Measurements from ENCODE around the gene BUB1B.

BUB1B gene

DNA sequence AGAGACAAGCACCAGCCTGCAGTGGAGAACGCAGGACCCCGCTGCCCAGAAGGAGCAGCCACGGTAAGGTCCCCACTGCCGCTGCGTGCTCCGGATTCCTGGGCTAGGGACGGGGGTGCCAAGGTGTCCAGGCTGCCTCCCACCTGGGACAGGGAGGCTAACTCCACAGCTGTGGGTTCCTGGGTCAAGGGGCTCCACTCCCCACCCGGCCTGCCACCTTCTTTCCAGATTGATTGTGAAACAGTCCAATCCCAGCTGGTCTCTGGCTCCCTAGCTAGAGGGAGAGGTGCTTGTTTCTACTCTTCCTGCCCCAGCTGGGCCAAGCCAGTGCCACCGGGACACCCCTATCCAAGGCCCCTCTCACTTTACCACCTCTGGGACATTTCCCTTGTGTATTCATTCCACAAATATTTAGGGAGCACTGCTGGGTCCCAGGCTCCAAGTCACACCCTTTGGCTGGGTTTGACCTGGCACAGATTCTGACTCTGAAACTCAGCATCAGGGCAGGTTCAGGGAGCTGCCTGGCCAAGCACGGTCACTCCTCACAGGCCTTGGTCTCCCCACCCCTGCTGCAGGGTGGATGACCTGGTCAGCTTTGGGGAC, 79.9 kb downstream of the BUB1B start:
- DNase-seq, result no peak

GRCh38 chr15:40241269-40242212, 80.7 kb downstream of the BUB1B start:
- DNase-seq, result no peak

- no peak for DNase-seq
These were observed 81.3 kb downstream of the BUB1B start for GRCh38 chr15:40242213-40242599.

GRCh38 chr15:40242601-40243000, 81.7 kb downstream of the BUB1B start:
- no peak for DNase-seq

GRCh38 chr15:40243126-40243810, 82.4 kb downstream of the BUB1B start:
- DNase-seq, result no peak

DNA sequence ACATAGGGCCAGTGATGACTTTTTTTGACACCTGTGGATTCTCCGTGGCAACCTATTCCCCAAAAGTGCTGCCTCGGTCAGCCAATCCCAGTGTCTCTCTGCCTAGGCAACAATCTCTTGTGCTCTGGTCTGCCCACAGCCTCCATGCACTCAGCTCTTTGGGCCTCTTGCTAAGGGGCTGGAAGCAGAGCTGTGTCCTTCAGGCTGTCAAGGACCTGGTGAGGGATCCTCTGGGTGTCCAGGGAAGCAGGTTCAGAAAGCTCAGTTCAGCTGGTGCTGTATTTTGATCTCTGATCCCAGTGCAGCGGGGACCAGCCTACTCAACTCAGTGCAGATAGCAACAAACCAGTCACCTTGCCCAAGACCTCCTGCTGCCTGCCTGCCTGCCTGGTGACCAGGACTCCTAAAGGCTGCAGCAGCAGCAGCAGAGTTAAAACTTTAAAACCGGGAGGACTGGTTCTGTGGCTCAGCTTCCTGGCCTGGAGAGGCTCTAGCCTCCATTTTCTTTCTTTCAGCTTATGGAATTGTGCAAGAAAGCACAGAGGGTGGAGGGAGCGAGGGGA, 84.2 kb downstream of the BUB1B start:
- DNase-seq, result no peak

- no peak for DNase-seq
These were observed 85.0 kb downstream of the BUB1B start for GRCh38 chr15:40245666-40246450.

GRCh38 chr15:40246496-40247280, 85.8 kb downstream of the BUB1B start:
- DNase-seq, result no peak

DNA sequence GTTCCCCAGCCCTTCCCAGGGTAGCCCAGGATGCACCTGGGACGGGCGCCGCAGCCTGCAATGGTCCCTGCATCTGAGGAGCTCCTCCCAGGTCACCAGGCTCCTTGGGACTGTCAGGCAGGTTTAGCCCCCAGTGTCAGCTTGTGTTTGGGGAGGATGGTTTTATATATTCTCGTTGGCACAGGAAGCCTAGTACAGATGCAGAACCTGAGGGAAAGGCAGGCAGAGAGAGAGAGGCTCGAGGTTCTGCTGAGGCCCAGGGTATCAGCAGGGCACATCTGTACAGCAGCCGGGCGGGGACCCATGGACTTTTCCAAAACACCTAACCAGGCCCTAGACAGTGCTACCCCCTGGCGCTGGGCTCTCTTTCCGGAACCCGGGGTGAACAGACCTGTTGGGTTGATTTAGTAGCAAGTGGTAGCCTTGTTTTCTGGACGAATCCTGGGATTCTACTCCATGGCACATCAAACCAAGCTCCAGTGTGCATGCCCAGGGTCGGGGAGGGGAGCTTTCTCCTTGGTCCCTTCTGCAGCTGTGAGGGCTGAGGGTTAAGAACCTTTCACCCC, 86.6 kb downstream of the BUB1B start:
- DNase-seq, result no peak

DNA sequence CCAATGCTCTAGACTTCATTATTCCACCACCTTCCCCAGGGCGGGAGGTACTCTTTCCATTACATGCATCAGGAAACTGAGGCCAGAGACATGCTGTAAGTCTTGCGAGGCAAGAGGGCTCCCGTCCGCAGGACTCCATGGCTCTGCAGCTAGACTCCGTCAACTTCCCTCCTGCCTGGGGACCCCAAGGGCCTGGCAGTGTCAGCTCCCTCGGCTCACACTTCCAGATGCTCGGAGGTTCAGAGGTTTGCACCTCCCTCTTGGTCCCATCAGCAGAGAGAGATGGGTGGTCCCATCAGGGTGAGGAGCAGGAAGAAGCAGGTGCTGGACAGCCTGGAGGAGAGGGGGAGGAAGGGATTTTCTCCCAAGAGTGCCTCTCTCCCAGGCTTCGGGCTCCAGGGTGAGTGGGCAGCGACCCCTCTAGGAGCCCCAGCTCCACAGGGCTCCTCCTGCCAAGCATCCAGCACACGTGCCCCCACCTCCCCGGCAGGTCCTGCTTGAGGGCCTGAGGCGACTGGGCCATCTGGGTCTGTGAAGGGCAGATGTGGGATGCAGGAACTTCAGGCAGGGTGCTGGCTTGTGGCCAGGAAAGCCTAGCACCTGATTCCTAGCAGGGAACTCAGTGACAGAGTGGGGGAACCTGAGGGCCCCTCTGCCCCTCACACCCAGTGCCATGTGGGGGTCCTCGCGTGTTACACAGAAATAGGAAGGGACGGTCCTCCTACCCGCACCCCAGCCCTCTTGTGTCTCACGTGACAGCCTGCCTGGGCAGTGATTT, 87.3 kb downstream of the BUB1B start:
- DNase-seq, result no peak

- DNase-seq, result no peak
These were observed 88.8 kb downstream of the BUB1B start for GRCh38 chr15:40249477-40250303.

DNA sequence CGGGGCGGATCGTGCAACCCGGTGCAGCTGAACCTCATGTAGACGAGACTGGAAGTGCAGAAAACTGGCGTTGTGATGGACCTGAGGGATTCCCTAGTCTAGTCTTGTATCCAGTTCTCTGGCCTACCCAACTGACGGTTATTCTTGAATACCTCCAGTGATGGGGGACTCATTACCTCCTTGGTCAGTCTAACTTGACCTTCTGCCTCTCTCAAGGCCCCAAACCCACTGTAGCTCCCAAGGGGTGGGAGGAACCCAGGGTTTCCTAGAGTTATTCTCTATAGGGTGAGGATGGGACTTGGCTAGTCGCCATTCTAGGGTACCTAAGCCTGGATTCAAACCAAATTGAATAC, 89.4 kb downstream of the BUB1B start:
- DNase-seq, result no peak

DNA sequence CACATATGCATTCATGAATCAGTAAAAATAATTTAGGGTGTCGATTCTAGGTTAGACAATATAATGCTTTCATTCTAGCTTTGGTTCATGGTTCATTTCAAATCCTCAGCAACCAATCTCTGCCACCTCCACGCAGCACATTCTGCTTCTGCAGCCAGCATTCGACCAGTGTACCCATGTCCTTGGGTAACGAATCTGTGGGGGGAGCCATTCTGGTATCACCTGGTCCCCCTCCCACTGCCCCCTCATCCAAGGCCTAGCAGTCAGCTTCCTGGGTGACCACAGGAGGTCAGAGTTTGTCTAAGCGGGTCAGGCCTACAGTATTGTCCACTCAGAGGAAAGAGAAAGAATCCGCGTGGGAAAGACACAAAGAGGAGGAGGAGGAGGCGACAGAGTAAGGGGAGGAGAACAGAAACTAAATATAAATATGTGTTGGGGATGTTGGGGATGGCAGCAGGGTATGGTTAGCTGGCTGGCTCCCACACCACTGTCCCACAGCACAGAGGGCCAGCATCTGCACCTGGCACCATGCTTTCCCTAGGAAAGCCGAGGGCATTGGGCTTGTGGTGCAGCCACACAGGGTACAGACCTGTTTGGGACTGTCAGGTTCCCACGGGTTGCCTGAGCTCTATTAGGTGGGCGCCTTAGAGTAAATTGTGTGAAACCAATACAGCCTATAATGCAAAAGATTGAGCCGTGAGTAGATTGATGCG, 90.1 kb downstream of the BUB1B start:
- DNase-seq, result no peak

GRCh38 chr15:40251486-40252140, 90.7 kb downstream of the BUB1B start:
- DNase-seq, result no peak

DNA sequence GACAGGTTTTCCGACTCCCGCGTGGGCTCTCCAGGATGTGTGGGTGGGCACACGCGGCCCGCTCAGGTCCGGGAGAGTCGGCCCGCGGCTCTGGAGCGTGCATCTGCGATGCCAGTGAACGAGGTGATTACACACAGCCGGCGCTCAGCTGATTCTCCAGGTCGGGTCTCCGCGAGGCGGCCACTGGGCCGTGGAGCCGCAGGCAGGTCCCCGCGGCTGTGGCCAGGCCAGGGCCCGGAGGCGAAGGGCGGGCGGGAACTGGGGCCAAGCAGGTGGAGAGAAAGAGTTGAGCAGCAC, 91.2 kb downstream of the BUB1B start:
- DNase-seq, result no peak

DNA sequence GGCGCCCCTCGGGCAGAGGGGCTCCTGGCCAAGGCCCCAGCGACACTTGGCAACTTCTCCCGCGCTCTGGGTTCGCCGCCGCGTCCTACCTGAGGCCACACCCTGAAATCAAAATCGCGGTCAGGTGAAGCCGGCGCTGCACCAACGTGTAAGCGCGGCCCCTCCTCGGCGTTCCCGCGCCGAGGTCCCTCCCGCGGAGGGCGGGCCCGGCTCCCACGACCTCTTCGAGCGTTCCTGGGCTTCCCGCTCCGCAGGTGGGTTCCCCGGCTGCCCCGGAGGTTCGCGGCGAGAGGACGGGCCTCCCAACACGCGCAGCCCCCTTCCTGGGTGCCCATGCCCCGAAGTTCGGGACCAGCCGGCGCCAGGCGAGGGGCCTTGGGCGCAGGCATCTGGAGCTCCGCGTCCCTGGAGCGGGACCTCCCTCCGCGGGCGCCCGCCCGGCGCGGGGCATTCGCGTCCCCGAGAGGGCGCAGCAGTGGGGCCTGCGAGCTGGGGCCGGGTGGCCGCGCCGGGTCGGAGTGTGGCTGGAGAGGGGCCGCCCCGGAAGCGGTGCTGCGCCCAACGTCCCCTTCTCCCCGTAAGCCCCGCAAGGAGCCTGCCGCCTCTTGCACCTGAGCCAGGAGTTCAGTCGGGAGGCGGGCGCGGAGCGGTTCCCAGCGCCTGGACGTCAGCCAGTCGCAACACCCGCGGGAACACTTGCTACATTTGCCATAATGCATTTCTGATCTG, 91.7 kb downstream of the BUB1B start:
- DNase-seq, result no peak

- no peak for DNase-seq
These were observed 92.4 kb downstream of the BUB1B start for GRCh38 chr15:40253167-40253790.

DNA sequence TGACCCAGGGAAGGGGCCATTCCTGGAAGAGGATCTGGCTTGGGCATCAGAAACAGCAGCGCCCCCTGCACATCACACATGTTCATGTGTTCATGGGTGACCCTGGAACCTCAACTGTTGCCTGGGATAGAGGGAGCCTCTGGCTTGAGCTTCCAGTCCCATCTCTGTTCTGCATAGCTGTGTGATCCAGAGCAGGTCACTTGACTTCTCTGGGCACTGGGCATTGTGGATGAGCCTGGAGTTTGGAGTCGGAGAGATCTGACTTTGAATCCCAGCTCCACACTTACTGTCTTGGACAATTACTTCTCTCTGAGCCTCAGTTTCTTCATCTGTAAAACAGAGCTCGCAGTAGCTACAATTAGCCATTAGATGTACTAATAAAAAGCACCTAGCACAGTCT, 93.6 kb downstream of the BUB1B start:
- no peak for DNase-seq

Measured in CD4-positive, alpha-beta T cell treated with Interleukin-1 beta for 1 hour (primary cell).